HepG2 (cell line): ENCODE measurements around the gene BMI1. TPM values are rescaled to one million over a fixed set of nuclear protein-coding genes. Genes with fewer than 3 reads are reported as not detected.

ENCODE experiments used
- ZNF282 ChIP-seq: fragments of 450-650 bp; IDR thresholded peaks from 2 replicates; pipeline ENCODE4 v1.6.1; 2018; ENCODE audit not compliant: partially characterized antibody
- ZNF574 ChIP-seq: sonication (generic); formaldehyde crosslinking; IDR thresholded peaks from 2 replicates; pipeline ENCODE4 v1.4.0; 2020; ENCODE audit warnings: missing genetic modification reagents
- ZNF576 ChIP-seq: sonication (generic); formaldehyde crosslinking; IDR thresholded peaks from 2 replicates; pipeline ENCODE4 v1.4.0; 2020; ENCODE audit warnings: mild to moderate bottlenecking, missing genetic modification reagents
- ZNF615 ChIP-seq: sonication (generic); formaldehyde crosslinking; IDR thresholded peaks from 2 replicates; pipeline ENCODE4 v1.5.0; 2020; ENCODE audit warnings: mild to moderate bottlenecking, missing genetic modification reagents, borderline replicate concordance
- polyA plus RNA-seq, 8 experiments: library from polyadenylated mRNA; depleted of rRNA in 3 of 8; stranded (reverse) in 7 of 8; unstranded in 1 of 8; fragments of >200 nt; fragmentation: Illumina TruSeq in 4 of 8; extraction: Trizol in 4 of 8; gene quantifications; 2 replicates each; pipeline versions ENCODE4 v1.2.1 to v1.2.3, GENCODE V29; 2011 to 2016; ENCODE audit warnings: low read depth in 4 of 8, missing spikeins in 1 of 8, mixed read lengths in 1 of 8; ENCODE audit not compliant: insufficient read depth in 1 of 8
- total RNA-seq, 5 experiments: library from RNA; depleted of rRNA; stranded (reverse); fragments of >200 nt; fragmentation: Illumina TruSeq; extraction: Trizol; gene quantifications; 2 replicates each; pipeline ENCODE4 v1.2.3, GENCODE V29; 2016; ENCODE audit warnings: low read depth in 1 of 5
- TF ChIP-seq, protein P1 (sequence below): sonication (generic); formaldehyde crosslinking; conservative IDR thresholded peaks from 2 replicates; pipeline ENCODE4 v1.4.0; 2020; ENCODE audit warnings: missing genetic modification reagents
- TF ChIP-seq, protein P2 (sequence below), 2 experiments: sonication (generic) in 1 of 2; formaldehyde crosslinking in 1 of 2; IDR thresholded peaks; 2 replicates each; pipeline versions ENCODE4 v1.6.1 to v1.9.0; 2014 to 2022; ENCODE audit warnings: antibody characterized with exemption in 1 of 2, borderline replicate concordance in 1 of 2, inconsistent platforms in 1 of 2, low read depth in 1 of 2, missing genetic modification reagents in 1 of 2
- TF ChIP-seq, protein P3 (sequence below): sonication (generic); formaldehyde crosslinking; IDR thresholded peaks from 2 replicates; pipeline ENCODE4 v1.8.1; 2023; ENCODE audit warnings: mild to moderate bottlenecking, missing genetic modification reagents

The BMI1 gene
- total and polyA plus RNA-seq, 2 of the 13 experiments (the other 11 are each of a cell fraction or from before 2014, with no cell fraction given): 30.5 to 44.0 TPM

DNA sequence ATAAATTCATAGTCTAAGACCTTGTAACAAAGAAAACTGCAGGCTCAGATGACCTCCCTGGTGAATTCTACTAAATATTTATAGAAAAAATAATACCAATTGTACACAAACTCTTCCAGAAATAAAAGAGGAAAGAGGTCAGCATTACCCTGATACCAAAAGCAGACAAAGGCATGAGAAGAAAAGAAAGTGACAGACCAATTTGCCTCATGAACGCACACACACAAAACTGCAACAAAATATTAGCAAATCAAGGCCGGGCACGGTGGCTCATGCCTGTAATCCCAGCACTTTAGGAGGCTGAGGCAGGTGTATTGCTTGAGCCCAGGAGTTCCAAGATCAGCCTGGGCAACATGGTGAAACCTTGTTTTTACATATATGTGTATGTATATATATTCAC lies 17.4 kb upstream of the BMI1 start (continued):
- TF ChIP-seq, protein P1, sequence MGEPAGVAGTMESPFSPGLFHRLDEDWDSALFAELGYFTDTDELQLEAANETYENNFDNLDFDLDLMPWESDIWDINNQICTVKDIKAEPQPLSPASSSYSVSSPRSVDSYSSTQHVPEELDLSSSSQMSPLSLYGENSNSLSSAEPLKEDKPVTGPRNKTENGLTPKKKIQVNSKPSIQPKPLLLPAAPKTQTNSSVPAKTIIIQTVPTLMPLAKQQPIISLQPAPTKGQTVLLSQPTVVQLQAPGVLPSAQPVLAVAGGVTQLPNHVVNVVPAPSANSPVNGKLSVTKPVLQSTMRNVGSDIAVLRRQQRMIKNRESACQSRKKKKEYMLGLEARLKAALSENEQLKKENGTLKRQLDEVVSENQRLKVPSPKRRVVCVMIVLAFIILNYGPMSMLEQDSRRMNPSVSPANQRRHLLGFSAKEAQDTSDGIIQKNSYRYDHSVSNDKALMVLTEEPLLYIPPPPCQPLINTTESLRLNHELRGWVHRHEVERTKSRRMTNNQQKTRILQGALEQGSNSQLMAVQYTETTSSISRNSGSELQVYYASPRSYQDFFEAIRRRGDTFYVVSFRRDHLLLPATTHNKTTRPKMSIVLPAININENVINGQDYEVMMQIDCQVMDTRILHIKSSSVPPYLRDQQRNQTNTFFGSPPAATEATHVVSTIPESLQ: no peak
- TF ChIP-seq, protein P2, sequence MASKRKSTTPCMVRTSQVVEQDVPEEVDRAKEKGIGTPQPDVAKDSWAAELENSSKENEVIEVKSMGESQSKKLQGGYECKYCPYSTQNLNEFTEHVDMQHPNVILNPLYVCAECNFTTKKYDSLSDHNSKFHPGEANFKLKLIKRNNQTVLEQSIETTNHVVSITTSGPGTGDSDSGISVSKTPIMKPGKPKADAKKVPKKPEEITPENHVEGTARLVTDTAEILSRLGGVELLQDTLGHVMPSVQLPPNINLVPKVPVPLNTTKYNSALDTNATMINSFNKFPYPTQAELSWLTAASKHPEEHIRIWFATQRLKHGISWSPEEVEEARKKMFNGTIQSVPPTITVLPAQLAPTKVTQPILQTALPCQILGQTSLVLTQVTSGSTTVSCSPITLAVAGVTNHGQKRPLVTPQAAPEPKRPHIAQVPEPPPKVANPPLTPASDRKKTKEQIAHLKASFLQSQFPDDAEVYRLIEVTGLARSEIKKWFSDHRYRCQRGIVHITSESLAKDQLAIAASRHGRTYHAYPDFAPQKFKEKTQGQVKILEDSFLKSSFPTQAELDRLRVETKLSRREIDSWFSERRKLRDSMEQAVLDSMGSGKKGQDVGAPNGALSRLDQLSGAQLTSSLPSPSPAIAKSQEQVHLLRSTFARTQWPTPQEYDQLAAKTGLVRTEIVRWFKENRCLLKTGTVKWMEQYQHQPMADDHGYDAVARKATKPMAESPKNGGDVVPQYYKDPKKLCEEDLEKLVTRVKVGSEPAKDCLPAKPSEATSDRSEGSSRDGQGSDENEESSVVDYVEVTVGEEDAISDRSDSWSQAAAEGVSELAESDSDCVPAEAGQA (IDR thresholded peaks at IDR 0.05; ENCODE audit: low read depth): no peak
- TF ChIP-seq, protein P2 (CRISPR knock-in tag; IDR thresholded peaks at IDR 0.05; ENCODE audit: borderline replicate concordance): no peak
- TF ChIP-seq ZNF574 (CRISPR knock-in tag) (no peak), ZNF282 (no peak), ZNF615 (CRISPR knock-in tag) (no peak), ZNF576 (no peak)
- TF ChIP-seq, protein P3, sequence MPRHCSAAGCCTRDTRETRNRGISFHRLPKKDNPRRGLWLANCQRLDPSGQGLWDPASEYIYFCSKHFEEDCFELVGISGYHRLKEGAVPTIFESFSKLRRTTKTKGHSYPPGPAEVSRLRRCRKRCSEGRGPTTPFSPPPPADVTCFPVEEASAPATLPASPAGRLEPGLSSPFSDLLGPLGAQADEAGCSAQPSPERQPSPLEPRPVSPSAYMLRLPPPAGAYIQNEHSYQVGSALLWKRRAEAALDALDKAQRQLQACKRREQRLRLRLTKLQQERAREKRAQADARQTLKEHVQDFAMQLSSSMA (CRISPR knock-in tag): no peak
